EH (cell line): ENCODE results near the gene QKI.

Source experiments
- DNase-seq: peaks from one replicate; pipeline ENCODE4 v3.0.0-alpha.2; 2015; ENCODE audit warnings: low read depth

Gene QKI

GRCh38 chr6:163617549-163617948 is 203.0 kb downstream of the QKI start:
- no peak for DNase-seq

DNA sequence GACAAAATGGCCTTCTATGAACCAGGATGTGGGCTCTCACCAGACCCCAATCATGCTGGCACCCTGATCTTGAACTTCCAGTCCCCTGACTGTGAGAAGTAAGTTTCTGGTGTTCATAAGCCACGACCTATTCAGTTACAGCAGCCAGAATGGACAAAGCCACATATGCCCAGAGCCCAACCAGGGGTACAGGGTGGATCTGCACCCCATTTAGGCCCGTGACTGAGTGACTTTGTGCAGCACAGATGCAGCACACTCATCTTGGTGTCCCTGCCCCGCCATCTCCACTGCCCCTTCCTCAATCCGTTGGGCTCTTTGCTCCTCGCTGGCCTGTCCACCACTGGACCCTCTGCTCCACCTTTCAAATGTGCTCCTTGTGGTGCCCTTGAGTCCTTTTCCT is 205.6 kb downstream of the QKI start:
- no peak for DNase-seq

DNA sequence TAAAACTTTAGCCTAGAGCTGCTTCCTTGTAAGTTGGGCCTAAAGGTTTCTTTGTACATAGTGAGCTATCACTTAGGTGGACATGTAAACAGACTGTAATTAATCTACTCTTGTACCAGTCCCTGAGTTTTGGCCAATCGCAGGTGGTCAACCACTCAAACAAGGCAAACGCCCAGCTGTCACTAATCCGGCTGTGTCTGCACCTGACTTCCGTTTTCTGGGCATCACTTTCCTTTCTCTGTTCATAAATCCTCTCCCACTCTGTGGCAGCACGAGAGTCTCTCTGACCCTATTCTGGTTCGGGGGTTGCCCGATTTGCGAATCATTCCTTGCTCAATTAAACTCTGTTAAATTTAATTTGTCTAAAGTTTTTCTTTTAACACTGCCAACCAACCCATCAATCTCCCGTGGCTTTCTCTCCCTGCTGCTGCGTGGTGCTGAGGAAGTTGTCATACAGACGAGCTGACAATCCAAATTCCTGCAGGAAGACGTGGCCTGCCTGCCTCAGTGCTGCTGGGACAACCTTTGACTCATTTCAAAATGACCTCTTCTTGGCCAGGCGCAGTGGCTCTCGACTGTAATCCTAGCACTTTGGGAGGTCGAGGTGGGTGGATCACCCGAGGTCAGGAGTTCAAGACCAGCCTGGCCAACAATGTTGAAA is 206.3 kb downstream of the QKI start:
- peak; percentile 40 for DNase-seq

- DNase-seq, result no peak
Measured at GRCh38 chr6:163625265-163625664, 210.7 kb downstream of the QKI start.

DNA sequence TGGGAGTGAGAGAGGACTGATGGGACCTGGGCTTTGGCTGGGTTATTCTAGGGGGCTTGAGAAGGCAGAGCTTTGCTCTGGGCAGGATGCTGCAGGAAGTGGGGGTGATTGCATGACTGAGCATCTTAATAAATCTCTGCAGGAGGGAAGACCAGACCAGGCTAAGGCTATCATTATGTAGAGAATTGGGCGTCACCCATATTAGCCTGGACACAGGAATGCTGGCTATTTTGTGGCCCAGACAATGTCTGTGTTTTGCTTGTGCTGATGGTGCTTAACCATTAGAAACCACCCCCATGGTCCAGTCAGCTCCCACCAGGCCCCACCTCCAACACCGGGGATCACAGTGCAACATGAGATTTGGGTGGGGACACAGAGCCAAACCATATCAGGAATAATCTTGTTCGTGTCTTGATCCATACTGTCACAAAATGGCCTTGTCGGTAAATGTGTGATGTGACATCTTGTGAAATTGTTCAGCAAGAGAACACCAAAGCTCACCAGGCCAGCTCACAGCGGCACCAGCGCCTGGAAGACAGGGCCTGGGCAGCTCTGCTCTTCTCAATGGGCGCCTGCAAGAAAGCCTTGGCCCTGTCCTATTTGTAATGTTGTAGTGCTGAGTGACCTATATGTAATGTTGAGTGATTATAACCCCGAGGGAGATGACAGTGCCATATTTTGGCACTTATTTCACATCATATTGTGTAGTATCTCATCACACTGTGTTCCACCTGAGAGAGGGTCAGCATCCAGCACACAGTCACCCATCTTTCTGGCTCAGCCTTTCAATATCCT is 211.8 kb downstream of the QKI start:
- DNase-seq, result peak; percentile 66

DNA sequence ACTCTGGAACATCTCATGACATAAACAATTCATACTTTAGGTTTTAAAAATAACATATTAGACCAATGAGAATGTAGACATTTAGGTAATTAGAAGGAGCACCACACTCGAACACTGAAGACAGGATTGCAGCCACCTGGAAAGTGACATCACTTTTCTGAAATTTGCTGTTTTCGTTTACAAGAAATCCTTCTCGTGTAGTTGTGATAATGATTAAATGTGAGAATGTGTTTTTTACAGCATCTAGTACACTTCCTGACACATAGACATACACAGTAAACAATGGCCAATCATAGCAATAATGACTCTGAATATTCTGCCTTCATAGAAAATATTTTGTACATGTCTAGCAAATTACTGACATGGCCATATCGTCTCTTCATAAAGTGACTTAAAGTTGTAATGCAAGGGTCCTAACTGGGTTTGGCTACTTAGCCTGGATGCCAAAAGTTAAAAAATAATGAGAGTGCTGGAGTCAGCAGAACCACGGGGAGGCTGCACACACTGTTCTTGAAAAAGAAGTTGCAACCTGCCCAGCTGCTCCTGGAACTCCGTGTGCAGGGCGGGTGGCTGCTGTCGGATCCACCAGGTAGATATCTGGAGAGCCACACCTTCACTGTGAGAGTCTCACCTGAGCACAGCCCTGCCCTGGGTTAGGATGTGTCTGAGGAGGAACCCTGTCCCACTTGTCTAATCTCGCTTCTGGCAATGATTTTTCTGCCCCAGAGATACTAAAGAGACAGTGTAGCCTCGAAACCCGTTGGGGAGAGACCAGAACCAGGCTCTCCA is 212.9 kb downstream of the QKI start:
- DNase-seq, result no peak
